K562 (cell line): ENCODE data around the gene ZNF503. TPM values are rescaled to one million over a fixed set of nuclear protein-coding genes. Genes with fewer than 3 reads are reported as not detected.

ENCODE experiments used
- ATAC-seq: fragments of 200-7000 bp; cut with Tn5 transposase; 3 replicates; pipeline ENCODE4 v1.9.1; 2020; ENCODE audit warnings: moderate library complexity
- BruUV-seq: library from RNA; stranded (reverse); fragments of 400-500 nt; replicated peaks from 2 replicates; lab custom pipeline; 2021; lab: Mats Ljungman, UMichigan
- CTCF ChIA-PET: fragments of 300-600 bp; formaldehyde crosslinking; extraction: SDS; loops from one replicate; lab custom pipeline; 2021; ENCODE audit warnings: low intra/inter-chr PET ratio; lab: Yijun Ruan, JAX
- POLR2A ChIA-PET: fragments of 300-600, 350-650 bp; sonication (Branson Sonifier 250); formaldehyde crosslinking; extraction: SDS; loops from one replicate; lab custom pipeline; 2021; ENCODE audit warnings: antibody characterized with exemption, inconsistent platforms; lab: Yijun Ruan, JAX
- DNase-seq, 4 experiments: peaks; one replicate each; pipeline versions ENCODE4 v3.0.0 to v3.0.0-alpha.2; 2011 to 2018; ENCODE audit warnings: low spot score in 3 of 4, mixed read lengths in 3 of 4; ENCODE audit errors: extremely low read depth in 1 of 4
- FAIRE-seq: peaks from 2 replicates; lab custom pipeline; 2011; peaks lifted over from hg19 to GRCh38; lab: Jason Lieb, UNC
- H2AFZ ChIP-seq: 2 replicates; pipeline ENCODE4 v1.6.0; 2011; ENCODE audit warnings: low read depth, low read length, control low read depth, inconsistent platforms
- H3K27ac ChIP-seq: fragments of 200-600 bp; 3 replicates; pipeline ENCODE4 v1.8.0; 2011; ENCODE audit warnings: low read depth, mild to moderate bottlenecking, control low read depth, inconsistent platforms, low read length, moderate library complexity, mixed read lengths; ENCODE audit errors: extremely low read depth
- H3K27me3 ChIP-seq, 2 experiments: fragments of 300-600 bp in 1 of 2; 2 replicates in 1 of 2; 3 replicates in 1 of 2; pipeline versions ENCODE4 v1.6.0 to v1.8.0; 2011; ENCODE audit warnings: inconsistent platforms in 2 of 2, low read length in 2 of 2, mild to moderate bottlenecking in 1 of 2, mixed read lengths in 1 of 2, moderate library complexity in 1 of 2; ENCODE audit not compliant: control insufficient read depth in 2 of 2, insufficient read depth in 2 of 2
- H3K36me3 ChIP-seq: fragments of 300-600 bp; 3 replicates; pipeline ENCODE4 v1.8.0; 2011; ENCODE audit warnings: mild to moderate bottlenecking, low read length, inconsistent platforms; ENCODE audit not compliant: control insufficient read depth, insufficient read depth
- H3K4me1 ChIP-seq, 2 experiments: fragments of 200-600 bp in 1 of 2; replicated peaks in 1 of 2; 2 replicates in 1 of 2; 3 replicates in 1 of 2; pipeline versions ENCODE4 v1.5.1 to v1.8.0; 2011; ENCODE audit warnings: inconsistent platforms in 2 of 2, low read length in 2 of 2, mild to moderate bottlenecking in 1 of 2, mixed read lengths in 1 of 2, moderate library complexity in 1 of 2; ENCODE audit not compliant: control insufficient read depth in 2 of 2, insufficient read depth in 2 of 2
- H3K4me2 ChIP-seq: 2 replicates; pipeline ENCODE4 v1.6.1; 2011; ENCODE audit warnings: low read length, control low read depth, inconsistent platforms, mixed read lengths; ENCODE audit not compliant: insufficient read depth
- H3K4me3 ChIP-seq: fragments of 200-600 bp; sonication (generic), shearing (Covaris generic); 2 replicates; pipeline ENCODE4 v1.5.1; 2016; ENCODE audit warnings: control low read depth, inconsistent platforms
- H3K79me2 ChIP-seq: fragments of 200-600 bp; 3 replicates; pipeline ENCODE4 v1.8.0; 2011; ENCODE audit warnings: low read length, inconsistent platforms; ENCODE audit not compliant: control insufficient read depth, insufficient read depth
- H3K9ac ChIP-seq, 2 experiments: 2 replicates each; pipeline versions ENCODE4 v1.6.0 to v1.6.1; 2011; ENCODE audit warnings: low read depth in 2 of 2, low read length in 2 of 2, control low read depth in 1 of 2, inconsistent platforms in 1 of 2, mild to moderate bottlenecking in 1 of 2, mixed read lengths in 1 of 2; ENCODE audit not compliant: insufficient read depth in 1 of 2
- H3K9me1 ChIP-seq: one replicate; pipeline ENCODE4 v1.6.0; 2011; ENCODE audit warnings: inconsistent platforms, mild to moderate bottlenecking, low read length, moderate library complexity; ENCODE audit not compliant: control insufficient read depth, insufficient read depth
- H3K9me3 ChIP-seq: replicated peaks from 2 replicates; pipeline ENCODE4 v1.5.1; 2011; ENCODE audit warnings: low read depth, low read length, inconsistent platforms; ENCODE audit not compliant: control insufficient read depth, insufficient read depth
- H4K20me1 ChIP-seq: replicated peaks from 2 replicates; pipeline ENCODE4 v1.6.1; 2011; ENCODE audit warnings: low read length, inconsistent platforms, mixed read lengths; ENCODE audit not compliant: control insufficient read depth, insufficient read depth
- ATF1 ChIP-seq, 2 experiments: fragments of 450-650 bp in 1 of 2; IDR thresholded peaks; 2 replicates each; pipeline ENCODE4 v1.6.1; 2016; ENCODE audit warnings: missing compliant biosample characterization in 1 of 2, missing genetic modification characterization in 1 of 2
- BCOR ChIP-seq: fragments of 450-650 bp; IDR thresholded peaks from 2 replicates; pipeline ENCODE4 v1.6.1; 2016
- NUFIP1 ChIP-seq: fragments of 450-650 bp; IDR thresholded peaks from 2 replicates; pipeline ENCODE4 v1.6.1; 2018; ENCODE audit not compliant: partially characterized antibody
- RBM25 ChIP-seq: fragments of 200-400 bp; formaldehyde crosslinking; IDR thresholded peaks from 2 replicates; pipeline ENCODE4 v1.6.1; 2018; ENCODE audit warnings: low read length, low read depth, moderate library complexity; ENCODE audit not compliant: severe bottlenecking
- ZFP36 ChIP-seq: fragments of 150-350 bp; IDR thresholded peaks from 2 replicates; pipeline ENCODE4 v1.6.1; 2018; ENCODE audit warnings: low read length, low read depth; ENCODE audit not compliant: partially characterized antibody
- ZNF24 ChIP-seq: fragments of 450-650 bp; IDR thresholded peaks from 2 replicates; pipeline ENCODE4 v1.6.1; 2016
- WGBS: fragments of 100-300 bp; shearing (Covaris generic); methylation state at CpG from one replicate; pipeline ENCODE4 v1.1.6; 2016; ENCODE audit warnings: low coverage, mixed read lengths; ENCODE audit not compliant: insufficient coverage; ENCODE audit errors: missing lambda C conversion rate; 5-methylcytosine and 5-hydroxymethylcytosine counted together
- in situ Hi-C: fragments of 300-500 bp; cut with MboI; formaldehyde crosslinking; loops from 4 replicates; pipeline ENCODE4 v1.15.0; 2018; ENCODE audit warnings: inconsistent platforms, mixed read lengths
- intact Hi-C: fragments of 100-400 bp; cut with micrococcal nuclease; formaldehyde crosslinking; loops from 2 replicates; pipeline ENCODE4 v1.14.2; 2022
- polyA plus RNA-seq, 8 experiments: library from polyadenylated mRNA; depleted of rRNA in 4 of 8; stranded (reverse) in 5 of 8; unstranded in 3 of 8; fragments of >200 nt; fragmentation: Nextera tagmentation in 2 of 8; fragmentation: Illumina TruSeq in 1 of 8; extraction: Ambion mirVana in 2 of 8; extraction: Trizol in 1 of 8; gene quantifications; 2 replicates each; pipeline versions ENCODE4 v1.2.1 to v1.2.3, GENCODE V29; 2011 to 2014; ENCODE audit warnings: inconsistent platforms in 1 of 8, missing spikeins in 1 of 8
- total RNA-seq, 7 experiments: library from RNA; depleted of rRNA in 6 of 7; stranded (reverse); fragments of >200 nt in 6 of 7; fragmentation: Illumina TruSeq in 2 of 7; extraction: Trizol in 2 of 7; gene quantifications; 2 replicates each; pipeline versions ENCODE4 v1.2.1 to v1.2.3, GENCODE V29; 2011 to 2021; ENCODE audit warnings: low replicate concordance in 1 of 7
- TF ChIP-seq, protein P1 (sequence below), 3 experiments: IDR thresholded peaks in 2 of 3; conservative IDR thresholded peaks in 1 of 3; 2 replicates each; pipeline ENCODE4 v1.5.1; 2011 to 2012; ENCODE audit warnings: low read length in 3 of 3, mild to moderate bottlenecking in 3 of 3, control low read depth in 2 of 3, improper control_type of control experiment in 1 of 3, inconsistent platforms in 1 of 3, low read depth in 1 of 3, mixed read lengths in 1 of 3, moderate library complexity in 1 of 3; ENCODE audit not compliant: insufficient read depth in 2 of 3

ZNF503 gene
- total and polyA plus RNA-seq, 9 of the 15 experiments (the other 6 are each of a cell fraction or from before 2014, with no cell fraction given), result not detected

DNA sequence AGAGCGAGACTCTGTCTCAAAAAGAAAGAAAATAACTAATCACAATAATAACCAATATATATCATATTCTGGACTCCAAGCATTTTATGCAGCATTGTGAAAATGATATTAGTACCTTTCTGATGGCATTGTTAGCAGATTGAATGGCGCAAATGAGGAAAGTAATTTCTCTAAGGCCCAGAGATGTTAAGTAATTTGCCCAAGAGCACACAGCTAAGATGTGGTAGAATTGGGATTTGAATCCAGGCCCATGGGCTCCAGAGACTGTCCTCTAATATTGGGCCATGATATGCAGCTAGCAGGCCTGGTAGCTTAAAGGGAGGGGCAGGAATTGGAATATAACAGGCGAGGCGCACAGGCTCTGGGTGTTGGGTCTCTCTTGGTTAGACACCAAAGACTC, 44.1 kb downstream of the ZNF503 start:
- no peak for FAIRE-seq
- TF ChIP-seq ATF1 (CRISPR knock-in tag; IDR thresholded peaks at IDR 0.05) (no peak), ATF1 (tag; IDR thresholded peaks at IDR 0.05) (no peak), RBM25 (peak; percentile 75), BCOR (peak; percentile 35; the same call in 1 of the 2 replicates), ZFP36 (peak; percentile 17)
- no peaks in the 10 kb centered on the region for H4K20me1 ChIP-seq

DNA sequence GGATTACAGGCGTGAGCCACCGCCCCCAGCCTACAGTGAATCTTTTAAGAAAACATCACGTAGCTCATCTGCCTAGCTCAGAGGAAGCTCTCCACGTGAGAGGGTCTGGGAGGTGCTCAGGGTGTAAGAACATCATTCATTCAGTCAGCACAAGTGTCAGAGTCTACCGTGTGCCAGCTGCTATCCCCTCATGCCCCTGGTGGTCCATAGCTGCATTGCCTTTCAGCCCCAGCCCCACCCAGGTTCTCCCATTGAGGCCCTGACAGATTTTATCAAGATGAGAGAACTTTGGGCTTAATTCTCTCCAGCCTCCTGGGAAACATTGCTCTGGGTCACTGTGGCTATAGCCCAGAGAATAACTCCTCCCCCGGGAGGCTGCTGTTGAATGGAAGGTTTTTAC, 45.1 kb downstream of the ZNF503 start:
- ATAC-seq (peak; percentile 68), FAIRE-seq (no peak), DNase-seq (peak in 2 of 4 experiments; percentile 6 to 29)
- no peaks in the 10 kb centered on the region for H3K36me3 ChIP-seq
- no peak overlapping the region for H3K4me3 ChIP-seq
- ChIA-PET POLR2A (interaction anchor here (0.8 to 1.4 kb wide), 2 partner anchors 12 to 27 kb away, joined by 3 to 4 read pairs; no protein-coding TSS in a partner anchor), CTCF (no interaction called here)
- no peaks in the 10 kb centered on the region for H3K9me1 ChIP-seq
- no peak overlapping the region for H3K4me2 ChIP-seq
- WGBS, result 2% methylated on average over 6 of the region's 6 CpGs
- in situ Hi-C loops, result no loop called here
- H3K27me3 ChIP-seq, result peaks cover 6 to 33% of the 10 kb centered on the region in 2 experiments; a peak in 4 of 5 replicates
- H4K20me1 ChIP-seq, result peaks cover 4% of the 10 kb centered on the region; the same call in 1 of the 2 replicates
- H3K4me1 ChIP-seq, result no peaks in the 10 kb centered on the region
- BruUV-seq, result no TSS peak
- H3K9me3 ChIP-seq, result no peaks in the 10 kb centered on the region
- H3K27ac ChIP-seq, result no peak overlapping the region
- TF ChIP-seq, protein P1, sequence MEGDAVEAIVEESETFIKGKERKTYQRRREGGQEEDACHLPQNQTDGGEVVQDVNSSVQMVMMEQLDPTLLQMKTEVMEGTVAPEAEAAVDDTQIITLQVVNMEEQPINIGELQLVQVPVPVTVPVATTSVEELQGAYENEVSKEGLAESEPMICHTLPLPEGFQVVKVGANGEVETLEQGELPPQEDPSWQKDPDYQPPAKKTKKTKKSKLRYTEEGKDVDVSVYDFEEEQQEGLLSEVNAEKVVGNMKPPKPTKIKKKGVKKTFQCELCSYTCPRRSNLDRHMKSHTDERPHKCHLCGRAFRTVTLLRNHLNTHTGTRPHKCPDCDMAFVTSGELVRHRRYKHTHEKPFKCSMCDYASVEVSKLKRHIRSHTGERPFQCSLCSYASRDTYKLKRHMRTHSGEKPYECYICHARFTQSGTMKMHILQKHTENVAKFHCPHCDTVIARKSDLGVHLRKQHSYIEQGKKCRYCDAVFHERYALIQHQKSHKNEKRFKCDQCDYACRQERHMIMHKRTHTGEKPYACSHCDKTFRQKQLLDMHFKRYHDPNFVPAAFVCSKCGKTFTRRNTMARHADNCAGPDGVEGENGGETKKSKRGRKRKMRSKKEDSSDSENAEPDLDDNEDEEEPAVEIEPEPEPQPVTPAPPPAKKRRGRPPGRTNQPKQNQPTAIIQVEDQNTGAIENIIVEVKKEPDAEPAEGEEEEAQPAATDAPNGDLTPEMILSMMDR (IDR thresholded peaks at IDR 0.05 in 2 of 3, conservative IDR thresholded peaks at IDR 0.05 in 1 of 3; ENCODE audit: insufficient read depth in 2 of 3, low read depth in 1 of 3, low read length in 3 of 3), result peak; percentile 9 to 28 (median 27); a peak in 3 of 6 replicates
- TF ChIP-seq ZNF24, result peak; percentile 40; the same call in 1 of the 2 replicates
- TF ChIP-seq NUFIP1, result no peak
- TF ChIP-seq, all 486 proteins: peak for 2
- intact Hi-C loops, result no loop called here
- H3K79me2 ChIP-seq, result no peaks in the 10 kb centered on the region
- H3K9ac ChIP-seq, result no peak overlapping the region
- H2AFZ ChIP-seq, result no peak overlapping the region

More for the DNA sequence above, 44.1 kb downstream of the ZNF503 start:
- DNase-seq (no peak), ATAC-seq (no peak)
- 4% methylated on average over 4 of the region's 4 CpGs for WGBS
- Histone ChIP-seq H3K27me3 (peaks cover 5 to 25% of the 10 kb centered on the region in 2 experiments; a peak in 3 of 5 replicates), H3K9me1 (no peaks in the 10 kb centered on the region), H3K79me2 (no peaks in the 10 kb centered on the region), H3K36me3 (no peaks in the 10 kb centered on the region), H3K9me3 (no peaks in the 10 kb centered on the region), H2AFZ (no peak overlapping the region), H3K4me3 (no peak overlapping the region), H3K27ac (no peak overlapping the region), H3K4me2 (no peak overlapping the region), H3K9ac (no peak overlapping the region), H3K4me1 (no peaks in the 10 kb centered on the region)
- in situ Hi-C loops (no loop called here), intact Hi-C loops (no loop called here)
- ChIA-PET POLR2A (no interaction called here), CTCF (no interaction called here)
- BruUV-seq, result no TSS peak
